Activated CD4-positive, alpha-beta memory T cell treated with anti-CD3 and anti-CD28 coated beads, Interleukin-2, amount 10 ng/mL, durations not matched to agents 7 days and 5 days (primary cell): ENCODE measurements around the gene TOR3A. TPM values are rescaled to one million over a fixed set of nuclear protein-coding genes. Genes with fewer than 3 reads are reported as not detected.
A peak's percentile ranks its signal among the peaks of the same experiment; 100 is the strongest.
"Not testable (repeated sequence)": the region's sequence is repeated elsewhere in the genome, so short reads cannot be mapped to it uniquely, and the experiment has no call there.

Experiments used
- CTCF ChIA-PET: fragments of 350-600 bp; sonication (Branson Sonifier 250); formaldehyde crosslinking; loops from one replicate; lab custom pipeline; 2021; ENCODE audit warnings: antibody characterized with exemption, inconsistent platforms; lab: Charles Lee
- POLR2A ChIA-PET: fragments of 350-600 bp; sonication (Branson Sonifier 250); formaldehyde crosslinking; loops from one replicate; lab custom pipeline; 2021; ENCODE audit warnings: antibody characterized with exemption; lab: Charles Lee
- DNase-seq: peaks from one replicate; pipeline ENCODE4 v3.0.0-alpha.2; 2020
- H3K27ac Mint-ChIP-seq: one replicate; pipeline ENCODE4 v1.8.0; 2021; ENCODE audit warnings: mild to moderate bottlenecking, mixed read lengths
- H3K27me3 Mint-ChIP-seq: one replicate; pipeline ENCODE4 v1.8.0; 2021; ENCODE audit warnings: mixed read lengths
- H3K36me3 Mint-ChIP-seq: one replicate; pipeline ENCODE4 v1.8.0; 2021; ENCODE audit warnings: low read depth, mixed read lengths
- H3K4me1 Mint-ChIP-seq: one replicate; pipeline ENCODE4 v1.8.0; 2021; ENCODE audit warnings: mixed read lengths
- H3K4me3 Mint-ChIP-seq: one replicate; pipeline ENCODE4 v1.8.0; 2021; ENCODE audit warnings: mild to moderate bottlenecking, mixed read lengths
- H3K9me3 Mint-ChIP-seq: one replicate; pipeline ENCODE4 v1.8.0; 2021; ENCODE audit warnings: mixed read lengths
- total RNA-seq, 2 experiments: library from RNA; stranded (reverse); gene quantifications; one replicate each; pipeline ENCODE4 v1.2.3, GENCODE V29; 2021

Gene TOR3A, protein sequence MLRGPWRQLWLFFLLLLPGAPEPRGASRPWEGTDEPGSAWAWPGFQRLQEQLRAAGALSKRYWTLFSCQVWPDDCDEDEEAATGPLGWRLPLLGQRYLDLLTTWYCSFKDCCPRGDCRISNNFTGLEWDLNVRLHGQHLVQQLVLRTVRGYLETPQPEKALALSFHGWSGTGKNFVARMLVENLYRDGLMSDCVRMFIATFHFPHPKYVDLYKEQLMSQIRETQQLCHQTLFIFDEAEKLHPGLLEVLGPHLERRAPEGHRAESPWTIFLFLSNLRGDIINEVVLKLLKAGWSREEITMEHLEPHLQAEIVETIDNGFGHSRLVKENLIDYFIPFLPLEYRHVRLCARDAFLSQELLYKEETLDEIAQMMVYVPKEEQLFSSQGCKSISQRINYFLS
- total RNA-seq: 10 to 100 TPM; 47.1 to 51.5 TPM

DNA sequence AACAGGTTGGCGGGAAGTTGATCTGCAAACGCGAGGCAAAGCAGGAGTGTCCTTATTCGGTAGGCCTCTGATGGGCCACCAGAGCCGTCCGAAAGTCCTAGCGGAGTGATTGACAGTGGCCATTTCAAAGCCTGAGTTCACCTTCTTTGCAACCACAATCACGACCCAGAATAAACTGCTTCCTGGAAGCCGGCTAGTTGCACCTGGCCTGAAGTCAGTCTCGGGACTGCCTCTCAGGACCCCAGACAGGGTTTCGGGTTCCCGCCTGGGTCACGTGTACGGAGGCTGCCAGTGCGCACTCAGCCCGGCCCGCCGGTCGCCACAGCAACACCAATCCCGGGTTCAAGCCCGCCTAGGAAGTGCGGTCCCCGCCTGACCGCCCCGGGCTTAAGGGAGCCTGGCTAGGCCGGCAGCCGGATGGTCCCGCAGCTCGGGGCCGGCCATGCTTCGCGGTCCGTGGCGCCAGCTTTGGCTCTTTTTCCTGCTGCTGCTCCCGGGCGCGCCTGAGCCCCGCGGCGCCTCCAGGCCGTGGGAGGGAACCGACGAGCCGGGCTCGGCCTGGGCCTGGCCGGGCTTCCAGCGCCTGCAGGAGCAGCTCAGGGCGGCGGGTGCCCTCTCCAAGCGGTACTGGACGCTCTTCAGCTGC lies at the start of gene TOR3A:
Gene TOR3A, plus strand, starts transcription at position 384 of the 646 bp plus-strand sequence. Its CDS starts 59 bp downstream, at position 443.
- Mint-ChIP-seq H3K4me3 (peak within 1 kb of the TSS; percentile 98), H3K36me3 (peaks cover 21% of the 10 kb centered on the region), H3K27ac (peak within 1 kb of the TSS; percentile 94), H3K27me3 (no peaks in the 10 kb centered on the region), H3K9me3 (no peaks in the 10 kb centered on the region), H3K4me1 (peaks cover 35% of the 10 kb centered on the region)
- POLR2A ChIA-PET: interaction anchor here (0.9 to 4.6 kb wide), 12 partner anchors 11 to 284 kb away, joined by 3 to 25 read pairs (median 4); partner anchors contain the start of genes AXDND1 and SOAT1
- peak; percentile 88 for DNase-seq
- CTCF ChIA-PET: interaction anchor here (0.6 to 3.7 kb wide), 10 partner anchors 39 to 733 kb away, joined by 3 to 37 read pairs (median 5); partner anchors contain the start of gene AXDND1

DNA sequence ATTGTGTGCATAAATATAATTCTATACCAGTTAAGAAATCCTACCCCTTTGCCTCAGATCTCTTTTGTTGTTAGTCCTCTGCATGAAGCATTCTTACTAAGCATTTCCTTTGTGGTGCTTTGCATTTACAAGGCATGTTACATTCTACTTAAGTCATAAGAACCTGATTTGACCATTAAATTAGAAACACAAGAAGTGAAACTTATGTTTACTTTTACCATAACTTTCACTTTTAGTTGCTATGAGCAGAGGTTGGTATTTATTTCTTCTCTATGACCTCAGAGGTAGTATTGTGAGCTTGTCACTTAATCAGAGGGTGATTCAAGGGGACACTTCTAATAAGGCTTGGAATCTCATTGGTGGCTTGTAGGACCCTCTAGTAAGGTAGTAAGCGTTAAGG lies 47.1 kb upstream of the TOR3A start:
- Mint-ChIP-seq H3K9me3 (no peaks in the 10 kb centered on the region), H3K4me1 (peaks cover 80% of the 10 kb centered on the region), H3K36me3 (no peaks in the 10 kb centered on the region), H3K4me3 (no peak overlapping the region), H3K27me3 (no peaks in the 10 kb centered on the region), H3K27ac (peak overlapping the region; percentile 64)
- ChIA-PET CTCF (interaction anchor here (1.0 kb wide), 1 partner anchor 32 kb away, joined by 3 read pairs; no protein-coding TSS in a partner anchor), POLR2A (interaction anchor here (0.9 kb wide), 1 partner anchor 10 kb away, joined by 3 read pairs; no protein-coding TSS in a partner anchor)
- DNase-seq: no peak

DNA sequence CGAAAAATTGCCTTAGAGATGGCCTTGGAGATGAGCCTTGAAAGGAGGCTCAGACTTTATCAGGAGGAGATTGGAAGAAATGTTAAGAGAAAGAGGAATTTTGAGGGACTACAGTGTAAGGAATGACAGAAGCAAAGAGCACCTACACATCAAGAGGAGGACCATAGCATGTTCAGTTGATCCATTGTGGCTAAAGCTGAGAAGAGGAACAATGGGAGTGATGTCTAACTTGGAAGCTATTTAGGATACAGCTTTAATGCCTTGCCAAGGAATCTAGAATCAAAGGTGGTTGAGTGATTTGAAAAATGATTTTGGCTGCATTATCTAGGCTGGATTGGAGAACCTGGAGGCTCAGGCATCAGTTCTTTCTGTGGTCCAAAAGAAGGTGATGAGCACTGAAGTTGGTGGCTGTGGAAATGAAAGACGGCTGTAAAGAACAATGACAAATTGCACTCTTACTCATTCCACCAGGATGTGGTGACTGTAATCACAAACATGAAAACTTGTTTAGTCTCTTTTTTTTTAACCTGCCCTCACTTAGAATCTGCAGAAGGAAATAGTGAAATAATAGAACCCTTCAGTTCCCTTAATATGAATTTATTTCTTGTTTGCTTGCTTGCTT lies 44.9 kb upstream of the TOR3A start:
- peak; percentile 46 for DNase-seq
- no peak overlapping the region for H3K4me3 Mint-ChIP-seq
- H3K36me3 Mint-ChIP-seq: no peaks in the 10 kb centered on the region
- no peaks in the 10 kb centered on the region for H3K9me3 Mint-ChIP-seq
- peaks cover 60% of the 10 kb centered on the region for H3K4me1 Mint-ChIP-seq
- H3K27ac Mint-ChIP-seq: peak overlapping the region; percentile 60
- ChIA-PET POLR2A (interaction anchor here (0.8 kb wide), 1 partner anchor 44 kb away, joined by 3 read pairs; the partner anchor contains the start of gene TOR3A), CTCF (interaction anchor here (0.7 kb wide), 1 partner anchor 264 kb away, joined by 4 read pairs; no protein-coding TSS in a partner anchor)
- H3K27me3 Mint-ChIP-seq: no peaks in the 10 kb centered on the region

DNA sequence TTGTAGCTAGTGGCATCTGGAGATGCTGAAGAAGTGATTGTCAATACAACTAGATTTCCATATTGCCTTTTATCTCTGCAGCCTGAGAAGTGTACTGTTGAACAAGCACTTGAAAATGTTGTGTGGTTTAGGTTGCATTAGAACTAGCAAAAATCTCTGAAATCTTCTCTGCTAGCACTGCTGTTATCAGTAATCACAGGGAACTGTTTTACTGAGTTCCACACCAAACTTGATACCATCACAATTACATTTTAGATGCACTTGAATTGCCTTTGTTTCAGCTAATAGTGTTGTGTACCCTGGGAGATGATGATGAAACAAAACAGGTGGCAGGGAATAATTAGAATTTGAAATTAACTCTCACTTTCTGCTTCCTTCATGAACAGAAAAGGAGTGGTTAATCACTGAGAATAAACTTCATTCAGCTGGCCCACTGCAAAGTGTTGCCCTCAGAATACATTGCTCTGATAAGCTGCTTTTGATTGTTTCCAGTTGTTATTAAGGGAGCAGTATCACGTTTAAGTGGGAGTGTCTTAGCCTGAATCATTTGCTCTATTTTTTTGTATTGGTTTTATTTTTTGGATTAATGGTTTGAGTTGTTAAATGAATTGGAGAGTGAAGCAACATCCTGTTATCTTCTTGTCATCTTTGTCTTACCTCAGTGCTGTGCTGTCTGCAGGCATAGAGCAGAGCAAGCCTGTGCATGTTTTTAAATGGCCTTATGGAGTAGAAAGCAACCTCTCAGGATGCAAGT lies 43.2 kb upstream of the TOR3A start:
- no peak overlapping the region for H3K4me3 Mint-ChIP-seq
- H3K9me3 Mint-ChIP-seq: no peaks in the 10 kb centered on the region
- POLR2A ChIA-PET: interaction anchor here (1.0 to 1.1 kb wide), 2 partner anchors 12 to 18 kb away, joined by 3 read pairs; no protein-coding TSS in a partner anchor
- no peaks in the 10 kb centered on the region for H3K27me3 Mint-ChIP-seq
- DNase-seq: no peak
- peaks cover 52% of the 10 kb centered on the region for H3K4me1 Mint-ChIP-seq
- CTCF ChIA-PET: interaction anchor here (1.1 kb wide), 1 partner anchor 276 kb away, joined by 3 read pairs; no protein-coding TSS in a partner anchor
- peak overlapping the region; percentile 54 for H3K27ac Mint-ChIP-seq
- H3K36me3 Mint-ChIP-seq: no peaks in the 10 kb centered on the region

DNA sequence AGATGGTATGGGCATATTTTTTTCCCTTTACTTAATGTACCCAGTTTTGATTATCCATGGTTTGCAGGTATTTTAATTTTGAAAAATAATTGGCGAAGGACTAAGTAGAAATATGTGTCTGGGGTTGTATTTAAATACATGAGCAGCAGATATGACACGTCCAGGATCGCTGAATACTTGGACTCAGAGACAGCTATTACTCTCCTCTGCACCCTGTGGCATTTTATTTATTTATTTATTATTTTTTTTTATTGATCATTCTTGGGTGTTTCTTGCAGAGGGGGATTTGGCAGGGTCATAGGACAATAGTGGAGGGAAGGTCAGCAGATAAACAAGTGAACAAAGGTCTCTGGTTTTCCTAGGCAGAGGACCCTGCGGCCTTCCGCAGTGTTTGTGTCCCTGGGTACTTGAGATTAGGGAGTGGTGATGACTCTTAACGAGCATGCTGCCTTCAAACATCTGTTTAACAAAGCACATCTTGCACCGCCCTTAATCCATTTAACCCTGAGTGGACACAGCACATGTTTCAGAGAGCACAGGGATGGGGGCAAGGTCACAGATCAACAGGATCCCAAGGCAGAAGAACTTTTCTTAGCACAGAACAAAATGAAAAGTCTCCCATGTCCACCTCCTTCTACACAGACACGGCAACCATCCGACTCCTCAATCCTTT lies 42.2 kb upstream of the TOR3A start:
- H3K27ac Mint-ChIP-seq, CTCF ChIA-PET, H3K27me3 Mint-ChIP-seq: not testable (repeated sequence)

DNA sequence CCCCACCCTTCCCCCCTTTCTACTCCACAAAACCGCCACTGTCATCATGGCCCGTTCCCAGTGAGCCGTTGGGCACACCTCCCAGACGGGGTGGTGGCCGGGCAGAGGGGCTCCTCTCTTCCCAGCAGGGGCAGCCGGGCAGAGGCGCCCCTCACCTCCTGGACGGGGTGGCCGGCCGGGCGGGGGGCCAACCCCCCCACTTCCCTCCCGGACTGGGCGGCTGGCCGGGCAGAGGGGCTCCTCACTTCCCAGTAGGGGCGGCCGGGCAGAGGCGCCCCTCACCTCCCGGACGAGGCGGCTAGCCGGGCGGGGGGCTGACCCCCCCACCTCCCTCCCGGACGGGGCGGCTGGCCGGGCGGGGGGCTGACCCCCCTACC lies 41.7 kb upstream of the TOR3A start:
- H3K4me1 Mint-ChIP-seq: peaks cover 39% of the 10 kb centered on the region
- CTCF ChIA-PET, H3K4me3 Mint-ChIP-seq: not testable (repeated sequence)

More for the DNA sequence above, 42.2 kb upstream of the TOR3A start:
- peaks cover 44% of the 10 kb centered on the region for H3K4me1 Mint-ChIP-seq
- H3K4me3 Mint-ChIP-seq, DNase-seq, H3K36me3 Mint-ChIP-seq, H3K9me3 Mint-ChIP-seq, POLR2A ChIA-PET: not testable (repeated sequence)

DNA sequence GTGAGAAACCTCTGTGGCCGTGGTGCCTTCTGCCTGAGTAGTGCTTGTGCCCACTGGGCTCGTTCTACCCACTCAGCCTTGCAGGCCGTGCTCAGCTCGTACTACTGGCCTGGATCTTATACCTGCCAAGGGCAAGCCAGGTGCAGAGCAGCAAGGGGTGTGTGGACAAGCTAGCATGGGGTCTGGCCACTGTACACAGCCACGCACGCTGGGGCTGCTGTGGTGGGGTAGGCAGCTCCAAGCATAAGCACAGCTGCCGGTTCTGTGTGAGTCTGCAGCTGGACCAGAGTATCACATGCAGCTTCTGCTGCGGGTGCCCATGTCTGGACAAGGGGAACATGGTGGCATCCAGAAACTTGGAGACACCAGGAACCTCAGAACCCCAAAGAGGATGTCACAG lies 39.8 kb upstream of the TOR3A start:
- Mint-ChIP-seq H3K4me3 (no peak overlapping the region), H3K27ac (no peak overlapping the region), H3K9me3 (no peaks in the 10 kb centered on the region), H3K27me3 (no peaks in the 10 kb centered on the region), H3K36me3 (peaks cover 3% of the 10 kb centered on the region), H3K4me1 (peaks cover 21% of the 10 kb centered on the region)
- ChIA-PET POLR2A (interaction anchor here (1.4 to 1.9 kb wide), 2 partner anchors 15 to 40 kb away, joined by 3 to 7 read pairs; partner anchors contain the start of gene TOR3A), CTCF (interaction anchor here (1.6 kb wide), 1 partner anchor 37 kb away, joined by 4 read pairs; no protein-coding TSS in a partner anchor)
- no peak for DNase-seq

More for the DNA sequence above, 41.7 kb upstream of the TOR3A start:
- POLR2A ChIA-PET, DNase-seq, H3K9me3 Mint-ChIP-seq, H3K36me3 Mint-ChIP-seq, H3K27me3 Mint-ChIP-seq, H3K27ac Mint-ChIP-seq: not testable (repeated sequence)

DNA sequence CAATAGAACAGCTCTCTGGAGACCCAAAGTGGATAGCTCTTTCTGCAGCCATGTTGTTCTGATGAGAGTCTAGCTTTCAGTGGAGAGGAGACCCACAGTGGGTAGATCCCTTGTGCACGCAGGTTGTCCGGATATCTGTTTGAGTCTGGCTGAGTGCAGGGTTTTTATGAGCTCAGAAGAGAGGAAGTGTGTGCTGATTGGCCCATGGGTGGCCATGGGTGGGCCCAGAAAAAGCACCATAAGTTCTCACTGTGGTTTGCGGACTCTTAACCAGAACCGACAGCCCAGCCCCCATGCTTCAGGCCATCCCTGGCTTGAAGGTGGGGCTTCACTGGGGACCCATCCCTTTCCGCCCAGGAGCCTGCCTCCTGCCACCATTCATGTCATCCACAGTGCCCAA lies 39.2 kb upstream of the TOR3A start:
- Mint-ChIP-seq H3K27me3 (no peaks in the 10 kb centered on the region), H3K4me3 (no peak overlapping the region), H3K27ac (no peak overlapping the region), H3K4me1 (peaks cover 15% of the 10 kb centered on the region), H3K36me3 (peaks cover 3% of the 10 kb centered on the region), H3K9me3 (no peaks in the 10 kb centered on the region)
- CTCF ChIA-PET: no interaction called here
- DNase-seq: no peak
- POLR2A ChIA-PET: interaction anchor here (1.3 to 1.9 kb wide), 3 partner anchors 13 to 39 kb away, joined by 3 to 7 read pairs (median 3); partner anchors contain the start of gene TOR3A

DNA sequence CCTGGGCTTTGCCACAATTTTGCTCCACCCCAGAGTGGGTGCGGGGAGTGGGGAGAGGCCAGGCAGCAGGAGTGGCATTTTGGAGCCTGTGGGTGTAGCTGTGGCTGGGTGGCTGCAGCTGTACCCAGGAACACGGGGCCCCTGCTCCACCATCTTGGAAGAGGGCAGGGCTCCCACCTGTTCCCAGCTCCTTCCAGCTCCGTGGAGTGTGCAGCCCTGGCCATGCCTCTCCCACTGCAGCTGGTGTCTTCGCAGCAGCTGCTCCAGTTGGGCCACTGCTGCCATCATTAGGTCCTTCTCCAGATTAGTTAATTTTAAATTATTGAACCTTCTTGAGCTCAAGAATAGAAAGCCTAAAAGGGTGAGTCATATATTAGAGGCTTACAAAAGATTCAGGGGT lies 38.6 kb upstream of the TOR3A start:
- Mint-ChIP-seq H3K36me3 (peaks cover 3% of the 10 kb centered on the region), H3K4me1 (peaks cover 12% of the 10 kb centered on the region), H3K4me3 (no peak overlapping the region), H3K27ac (no peak overlapping the region), H3K9me3 (no peaks in the 10 kb centered on the region), H3K27me3 (no peaks in the 10 kb centered on the region)
- ChIA-PET POLR2A (interaction anchor here (1.3 to 1.9 kb wide), 2 partner anchors 14 to 38 kb away, joined by 3 to 7 read pairs; partner anchors contain the start of gene TOR3A), CTCF (no interaction called here)
- DNase-seq: no peak

DNA sequence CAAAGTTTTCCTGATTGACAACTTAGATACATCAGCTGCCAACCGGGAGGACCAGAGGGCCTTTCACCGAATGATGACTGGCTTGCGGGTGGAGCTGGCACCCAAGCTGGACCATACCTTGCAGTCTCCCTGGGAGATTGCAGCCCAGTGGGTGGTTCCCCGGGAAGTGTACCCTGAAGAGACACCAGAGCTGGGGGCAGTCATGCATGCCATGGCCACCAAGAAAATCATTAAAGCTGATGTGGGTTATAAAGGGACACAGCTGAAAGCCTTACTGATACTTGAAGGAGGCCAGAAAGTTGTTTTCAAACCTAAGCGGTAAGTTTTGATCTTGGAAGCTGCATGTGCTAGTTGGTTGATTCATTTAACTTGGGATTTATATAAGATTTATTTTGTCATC lies 38.0 kb upstream of the TOR3A start:
- POLR2A ChIA-PET: no interaction called here
- H3K27me3 Mint-ChIP-seq: no peaks in the 10 kb centered on the region
- H3K9me3 Mint-ChIP-seq: no peaks in the 10 kb centered on the region
- H3K36me3 Mint-ChIP-seq: peaks cover 3% of the 10 kb centered on the region
- CTCF ChIA-PET: no interaction called here
- H3K27ac Mint-ChIP-seq: no peak overlapping the region
- no peak overlapping the region for H3K4me3 Mint-ChIP-seq
- peaks cover 5% of the 10 kb centered on the region for H3K4me1 Mint-ChIP-seq
- DNase-seq: no peak

DNA sequence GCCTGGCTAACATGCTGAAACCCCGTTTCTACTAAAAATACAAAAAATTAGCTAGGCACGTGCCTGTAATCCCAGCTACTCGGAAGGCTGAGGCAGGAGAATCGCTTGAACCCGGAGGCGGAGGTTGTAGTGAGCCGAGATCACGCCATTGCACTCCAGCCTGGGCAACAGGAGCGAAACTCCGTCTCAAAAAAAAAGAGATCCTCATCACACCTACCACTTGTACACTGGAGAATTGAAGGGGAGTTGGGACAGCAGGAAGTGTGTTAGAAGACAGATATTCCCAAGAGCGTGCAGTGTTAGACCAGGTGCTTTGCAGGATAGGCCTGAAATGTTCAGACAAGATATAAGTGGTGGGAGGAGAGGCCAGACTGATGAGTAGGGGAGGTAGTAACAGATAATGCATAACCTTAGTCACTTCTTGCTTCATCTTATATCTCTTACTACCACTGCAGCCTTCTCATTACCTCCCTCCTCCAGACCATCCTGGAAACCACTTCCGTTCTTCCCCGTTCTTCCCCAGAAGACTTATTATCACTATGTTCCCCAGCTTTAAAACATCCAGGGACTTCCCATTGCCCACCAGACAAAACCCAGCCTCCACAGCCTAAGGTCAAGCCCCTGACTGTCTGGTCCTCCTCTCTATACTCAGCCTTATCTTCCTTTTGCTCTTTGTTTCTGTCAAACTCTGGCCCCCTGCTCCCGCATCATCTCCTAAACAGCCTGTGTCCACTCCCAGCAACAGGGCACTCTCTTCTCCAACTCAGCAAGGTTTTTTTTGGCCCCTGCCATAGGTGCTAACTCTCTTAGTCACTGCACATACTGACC lies 34.8 kb upstream of the TOR3A start:
- H3K9me3 Mint-ChIP-seq: no peaks in the 10 kb centered on the region
- no peaks in the 10 kb centered on the region for H3K4me1 Mint-ChIP-seq
- CTCF ChIA-PET: interaction anchor here (1.6 kb wide), 1 partner anchor 44 kb away, joined by 4 read pairs; no protein-coding TSS in a partner anchor
- H3K27me3 Mint-ChIP-seq: no peaks in the 10 kb centered on the region
- H3K27ac Mint-ChIP-seq: no peak overlapping the region
- H3K4me3 Mint-ChIP-seq: no peak overlapping the region
- POLR2A ChIA-PET: no interaction called here
- peaks cover 3% of the 10 kb centered on the region for H3K36me3 Mint-ChIP-seq
- DNase-seq: no peak
